ENCODE results near the gene SYT17.

Gene SYT17

DNA sequence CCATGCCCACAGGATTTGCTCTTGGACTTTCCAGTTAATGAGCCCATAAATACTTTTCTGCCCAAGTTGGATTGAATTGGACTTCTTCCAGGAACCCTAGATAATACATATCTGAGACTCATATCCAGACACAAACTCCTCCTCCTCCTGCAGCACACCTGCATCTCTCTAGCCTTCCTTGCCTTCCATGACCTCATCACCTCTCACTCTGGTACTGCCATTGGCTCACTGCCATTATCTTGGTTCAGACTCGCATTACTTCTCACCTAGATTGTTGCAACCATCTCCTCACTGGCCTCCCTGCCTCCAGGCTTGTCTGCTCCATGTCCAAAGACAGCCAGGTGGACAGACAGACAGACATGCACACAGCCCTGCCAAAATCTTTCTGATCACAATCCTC lies 4.8 kb upstream of the SYT17 start:
- no peak overlapping the region for H3K9ac ChIP-seq (ENCODE audit: low read depth, low read length, poor library complexity)
- no peak overlapping the region for H2BK15ac ChIP-seq (ENCODE audit: low read length)
- H3K4me3 ChIP-seq (ENCODE audit: low read length in 2 of 2) = peak overlapping the region in 1 of 2 donors; percentile 43
- peak overlapping the region; percentile 94 for H4K8ac ChIP-seq (ENCODE audit: low read depth, low read length)
- H2BK120ac ChIP-seq (ENCODE audit: low read depth, low read length) = no peak overlapping the region
- H2AFZ ChIP-seq (ENCODE audit: low read length) = no peak overlapping the region
- no peaks in the 10 kb centered on the region for H3K79me1 ChIP-seq (ENCODE audit: low read depth, low read length)
- H3K23ac ChIP-seq (ENCODE audit: low read depth, low read length, poor library complexity) = no peak overlapping the region
- H3K27me3 ChIP-seq (ENCODE audit: control insufficient read depth in 3 of 3, insufficient read depth in 3 of 3, low read depth in 1 of 3, low read length in 3 of 3) = peaks cover 0 to 40% (median 0%) of the 10 kb centered on the region in 3 experiments
- H3K36me3 ChIP-seq (replicated peaks in 1 of 2; ENCODE audit: control insufficient read depth in 2 of 2, insufficient read depth in 2 of 2, low read length in 2 of 2) = no peaks in the 10 kb centered on the region
- DNase-seq (ENCODE audit: low spot score) = no peak
- no peak overlapping the region for H4K91ac ChIP-seq (ENCODE audit: low read depth, low read length, poor library complexity)
- H3K4me1 ChIP-seq (ENCODE audit: control insufficient read depth in 2 of 2, insufficient read depth in 1 of 2, low read depth in 1 of 2, low read length in 2 of 2) = peaks cover 0 to 2% of the 10 kb centered on the region in 2 donors
- H2BK5ac ChIP-seq (ENCODE audit: low read length) = no peak overlapping the region
- H2AK5ac ChIP-seq (ENCODE audit: low read depth, low read length) = no peak overlapping the region
- H3K14ac ChIP-seq (ENCODE audit: low read length) = no peak overlapping the region
- no peak overlapping the region for H3K4me2 ChIP-seq (ENCODE audit: insufficient read depth, low read length, poor library complexity, severe bottlenecking)
- no peak overlapping the region for H3K27ac ChIP-seq (replicated peaks; ENCODE audit: low read length)
- no peak overlapping the region for H2BK12ac ChIP-seq (ENCODE audit: low read length)
- no CpG with 5 or more reads among the region's 1 CpG for WGBS, 2 donors (ENCODE audit: extremely low coverage in 2 of 2, insufficient read length in 2 of 2, insufficient replicate concordance in 1 of 2)
- H3K18ac ChIP-seq (ENCODE audit: low read length) = no peak overlapping the region
- H3K4ac ChIP-seq (ENCODE audit: low read length) = no peak overlapping the region
- H3K9me3 ChIP-seq (replicated peaks in 1 of 2; ENCODE audit: control insufficient read depth in 2 of 2, insufficient read depth in 1 of 2, low read depth in 1 of 2, low read length in 2 of 2) = peaks cover 0 to 3% of the 10 kb centered on the region in 2 donors

DNA sequence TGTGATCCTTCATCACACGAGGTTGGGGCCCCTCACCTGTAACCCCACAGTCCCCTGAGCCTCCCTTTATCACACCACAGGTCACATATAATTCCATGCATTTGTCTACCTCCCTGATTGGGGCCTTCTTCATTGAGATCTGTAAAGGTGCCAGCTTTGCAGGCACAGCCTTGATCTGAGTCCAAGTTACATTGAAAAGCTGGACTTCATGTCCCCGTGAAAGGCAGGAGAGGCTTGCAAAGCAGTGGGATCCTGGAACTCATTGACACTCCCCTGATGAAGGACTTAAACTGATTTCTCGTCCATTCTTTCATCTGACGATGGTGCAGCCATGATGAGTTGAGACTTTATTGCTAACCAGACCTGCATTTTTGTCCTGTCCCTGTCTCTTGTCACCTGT lies 3.8 kb upstream of the SYT17 start:
- no CpG with 5 or more reads among the region's 4 CpGs for WGBS, 2 donors (ENCODE audit: extremely low coverage in 2 of 2, insufficient read length in 2 of 2, insufficient replicate concordance in 1 of 2)
- no peak overlapping the region for H3K4me2 ChIP-seq (ENCODE audit: insufficient read depth, low read length, poor library complexity, severe bottlenecking)
- H3K27me3 ChIP-seq (ENCODE audit: control insufficient read depth in 3 of 3, insufficient read depth in 3 of 3, low read depth in 1 of 3, low read length in 3 of 3) = peaks cover 0 to 35% (median 4%) of the 10 kb centered on the region in 3 experiments
- H3K4me1 ChIP-seq (ENCODE audit: control insufficient read depth in 2 of 2, insufficient read depth in 1 of 2, low read depth in 1 of 2, low read length in 2 of 2) = peaks cover 1 to 4% of the 10 kb centered on the region in 2 donors
- no peak overlapping the region for H4K8ac ChIP-seq (ENCODE audit: low read depth, low read length)
- no peak overlapping the region for H3K4ac ChIP-seq (ENCODE audit: low read length)
- peaks cover 0 to 3% of the 10 kb centered on the region in 2 donors for H3K9me3 ChIP-seq (replicated peaks in 1 of 2; ENCODE audit: control insufficient read depth in 2 of 2, insufficient read depth in 1 of 2, low read depth in 1 of 2, low read length in 2 of 2)
- no peak overlapping the region for H2BK120ac ChIP-seq (ENCODE audit: low read depth, low read length)
- no peak overlapping the region for H2AFZ ChIP-seq (ENCODE audit: low read length)
- H3K27ac ChIP-seq (replicated peaks; ENCODE audit: low read length) = no peak overlapping the region
- H2AK5ac ChIP-seq (ENCODE audit: low read depth, low read length) = no peak overlapping the region
- H3K23ac ChIP-seq (ENCODE audit: low read depth, low read length, poor library complexity) = no peak overlapping the region
- no peak overlapping the region for H2BK5ac ChIP-seq (ENCODE audit: low read length)
- no peak overlapping the region for H2BK12ac ChIP-seq (ENCODE audit: low read length)
- H3K9ac ChIP-seq (ENCODE audit: low read depth, low read length, poor library complexity) = no peak overlapping the region
- DNase-seq (ENCODE audit: low spot score) = no peak
- no peak overlapping the region for H3K14ac ChIP-seq (ENCODE audit: low read length)
- H2BK15ac ChIP-seq (ENCODE audit: low read length) = no peak overlapping the region
- no peaks in the 10 kb centered on the region for H3K36me3 ChIP-seq (replicated peaks in 1 of 2; ENCODE audit: control insufficient read depth in 2 of 2, insufficient read depth in 2 of 2, low read length in 2 of 2)
- H4K91ac ChIP-seq (ENCODE audit: low read depth, low read length, poor library complexity) = no peak overlapping the region
- H3K79me1 ChIP-seq (ENCODE audit: low read depth, low read length) = peaks cover under 1% of the 10 kb centered on the region
- no peak overlapping the region for H3K18ac ChIP-seq (ENCODE audit: low read length)
- H3K4me3 ChIP-seq (ENCODE audit: low read length in 2 of 2) = no peak overlapping the region

DNA sequence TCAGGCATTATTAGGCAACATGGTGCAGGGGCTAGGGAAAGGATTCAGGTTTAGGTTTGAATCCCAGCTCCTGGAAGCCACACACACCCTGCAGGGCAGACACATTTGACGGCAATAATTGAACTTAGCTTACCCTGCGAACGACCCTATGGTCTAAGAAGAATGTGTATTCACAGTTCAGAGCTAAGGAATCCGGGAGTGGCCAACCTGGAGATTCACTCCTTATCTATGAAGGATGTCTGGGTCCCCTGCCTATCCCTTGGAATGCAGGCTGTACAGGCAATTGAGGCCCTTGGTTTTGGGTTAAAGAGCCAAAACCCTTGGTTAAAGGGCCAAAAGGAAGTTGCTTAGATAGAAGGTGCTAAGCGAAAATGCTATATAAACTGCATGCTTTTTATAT lies 2.9 kb upstream of the SYT17 start:
- H3K36me3 ChIP-seq (replicated peaks in 1 of 2; ENCODE audit: control insufficient read depth in 2 of 2, insufficient read depth in 2 of 2, low read length in 2 of 2) = no peaks in the 10 kb centered on the region
- no peak for DNase-seq (ENCODE audit: low spot score)
- no peak overlapping the region for H3K23ac ChIP-seq (ENCODE audit: low read depth, low read length, poor library complexity)
- H3K79me1 ChIP-seq (ENCODE audit: low read depth, low read length) = peaks cover 2% of the 10 kb centered on the region
- H2BK5ac ChIP-seq (ENCODE audit: low read length) = no peak overlapping the region
- H2BK15ac ChIP-seq (ENCODE audit: low read length) = no peak overlapping the region
- no peak overlapping the region for H3K4ac ChIP-seq (ENCODE audit: low read length)
- H3K18ac ChIP-seq (ENCODE audit: low read length) = no peak overlapping the region
- H3K4me1 ChIP-seq (ENCODE audit: control insufficient read depth in 2 of 2, insufficient read depth in 1 of 2, low read depth in 1 of 2, low read length in 2 of 2) = peaks cover 4 to 5% of the 10 kb centered on the region in 2 donors
- peaks cover 0 to 3% of the 10 kb centered on the region in 2 donors for H3K9me3 ChIP-seq (replicated peaks in 1 of 2; ENCODE audit: control insufficient read depth in 2 of 2, insufficient read depth in 1 of 2, low read depth in 1 of 2, low read length in 2 of 2)
- no peak overlapping the region for H2BK120ac ChIP-seq (ENCODE audit: low read depth, low read length)
- no peak overlapping the region for H4K91ac ChIP-seq (ENCODE audit: low read depth, low read length, poor library complexity)
- no CpG with 5 or more reads among the region's 5 CpGs for WGBS, 2 donors (ENCODE audit: extremely low coverage in 2 of 2, insufficient read length in 2 of 2, insufficient replicate concordance in 1 of 2)
- peaks cover 0 to 41% (median 11%) of the 10 kb centered on the region in 3 experiments for H3K27me3 ChIP-seq (ENCODE audit: control insufficient read depth in 3 of 3, insufficient read depth in 3 of 3, low read depth in 1 of 3, low read length in 3 of 3)
- H2AFZ ChIP-seq (ENCODE audit: low read length) = no peak overlapping the region
- no peak overlapping the region for H4K8ac ChIP-seq (ENCODE audit: low read depth, low read length)
- no peak overlapping the region for H3K4me2 ChIP-seq (ENCODE audit: insufficient read depth, low read length, poor library complexity, severe bottlenecking)
- H2BK12ac ChIP-seq (ENCODE audit: low read length) = no peak overlapping the region
- no peak overlapping the region for H3K4me3 ChIP-seq (ENCODE audit: low read length in 2 of 2)
- no peak overlapping the region for H3K14ac ChIP-seq (ENCODE audit: low read length)
- no peak overlapping the region for H3K27ac ChIP-seq (replicated peaks; ENCODE audit: low read length)
- H3K9ac ChIP-seq (ENCODE audit: low read depth, low read length, poor library complexity) = no peak overlapping the region
- no peak overlapping the region for H2AK5ac ChIP-seq (ENCODE audit: low read depth, low read length)

DNA sequence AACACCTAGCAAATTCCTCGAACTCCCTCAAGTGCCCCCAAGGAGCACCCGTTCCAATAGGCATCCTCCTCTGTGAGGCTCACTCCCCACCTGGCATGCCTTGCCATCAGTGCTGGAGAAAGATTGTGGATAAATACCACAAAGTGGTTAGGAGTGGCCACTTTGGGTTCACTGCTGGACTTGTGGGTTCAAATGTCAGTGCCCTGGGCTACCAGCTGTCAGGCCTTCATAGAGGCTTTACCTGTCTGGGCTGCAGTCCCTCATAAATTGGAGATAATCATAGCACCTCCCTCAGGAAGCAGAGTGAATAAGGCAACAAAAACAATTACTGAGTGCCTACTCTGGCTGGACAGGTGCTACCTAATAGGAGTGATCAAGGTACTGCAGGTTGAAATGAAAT lies 1.5 kb upstream of the SYT17 start:
- no peaks in the 10 kb centered on the region for H3K36me3 ChIP-seq (replicated peaks in 1 of 2; ENCODE audit: control insufficient read depth in 2 of 2, insufficient read depth in 2 of 2, low read length in 2 of 2)
- H3K14ac ChIP-seq (ENCODE audit: low read length) = no peak overlapping the region
- H3K23ac ChIP-seq (ENCODE audit: low read depth, low read length, poor library complexity) = no peak overlapping the region
- no peak overlapping the region for H2BK5ac ChIP-seq (ENCODE audit: low read length)
- H4K8ac ChIP-seq (ENCODE audit: low read depth, low read length) = no peak overlapping the region
- H2BK12ac ChIP-seq (ENCODE audit: low read length) = no peak overlapping the region
- no peak overlapping the region for H2AK5ac ChIP-seq (ENCODE audit: low read depth, low read length)
- H3K79me1 ChIP-seq (ENCODE audit: low read depth, low read length) = peaks cover 2% of the 10 kb centered on the region
- no peak for DNase-seq (ENCODE audit: low spot score)
- H2BK120ac ChIP-seq (ENCODE audit: low read depth, low read length) = no peak overlapping the region
- WGBS, 2 donors (ENCODE audit: extremely low coverage in 2 of 2, insufficient read length in 2 of 2, insufficient replicate concordance in 1 of 2) = no CpG with 5 or more reads among the region's 2 CpGs
- peaks cover 0 to 51% (median 14%) of the 10 kb centered on the region in 3 experiments for H3K27me3 ChIP-seq (ENCODE audit: control insufficient read depth in 3 of 3, insufficient read depth in 3 of 3, low read depth in 1 of 3, low read length in 3 of 3)
- no peak overlapping the region for H4K91ac ChIP-seq (ENCODE audit: low read depth, low read length, poor library complexity)
- peaks cover 4 to 5% of the 10 kb centered on the region in 2 donors for H3K4me1 ChIP-seq (ENCODE audit: control insufficient read depth in 2 of 2, insufficient read depth in 1 of 2, low read depth in 1 of 2, low read length in 2 of 2)
- peak overlapping the region; percentile 5 for H3K18ac ChIP-seq (ENCODE audit: low read length)
- H3K27ac ChIP-seq (replicated peaks; ENCODE audit: low read length) = no peak overlapping the region
- H3K9me3 ChIP-seq (replicated peaks in 1 of 2; ENCODE audit: control insufficient read depth in 2 of 2, insufficient read depth in 1 of 2, low read depth in 1 of 2, low read length in 2 of 2) = peaks cover 0 to 5% of the 10 kb centered on the region in 2 donors
- H2BK15ac ChIP-seq (ENCODE audit: low read length) = no peak overlapping the region
- no peak overlapping the region for H3K4ac ChIP-seq (ENCODE audit: low read length)
- no peak overlapping the region for H3K4me2 ChIP-seq (ENCODE audit: insufficient read depth, low read length, poor library complexity, severe bottlenecking)
- H3K9ac ChIP-seq (ENCODE audit: low read depth, low read length, poor library complexity) = no peak overlapping the region
- no peak overlapping the region for H3K4me3 ChIP-seq (ENCODE audit: low read length in 2 of 2)
- H2AFZ ChIP-seq (ENCODE audit: low read length) = no peak overlapping the region
